ENCODE results near the gene PRDM2.

The PRDM2 gene

GRCh38 chr1:13769830-13770229, 69.8 kb downstream of the PRDM2 start:
- DNase-seq, result no peak

DNA sequence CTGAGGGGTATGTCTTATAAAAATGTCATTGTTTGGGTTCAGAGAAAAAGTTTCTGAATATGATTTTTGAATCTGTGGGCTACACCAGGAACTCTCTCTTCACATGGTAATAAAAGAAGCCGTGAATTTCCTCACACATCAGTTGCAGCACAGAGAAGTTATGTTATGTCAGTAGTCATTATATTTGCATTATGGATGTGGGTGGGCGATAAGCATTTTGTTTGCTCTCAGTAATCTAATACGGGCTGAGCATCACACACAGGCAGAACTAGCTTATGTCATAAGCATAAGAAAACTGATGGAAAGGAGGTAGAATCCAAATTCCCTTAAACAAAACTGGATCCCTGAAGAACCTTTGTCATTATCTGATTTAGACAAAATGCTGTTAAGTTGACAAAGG, 70.8 kb downstream of the PRDM2 start:
- DNase-seq, result no peak

DNA sequence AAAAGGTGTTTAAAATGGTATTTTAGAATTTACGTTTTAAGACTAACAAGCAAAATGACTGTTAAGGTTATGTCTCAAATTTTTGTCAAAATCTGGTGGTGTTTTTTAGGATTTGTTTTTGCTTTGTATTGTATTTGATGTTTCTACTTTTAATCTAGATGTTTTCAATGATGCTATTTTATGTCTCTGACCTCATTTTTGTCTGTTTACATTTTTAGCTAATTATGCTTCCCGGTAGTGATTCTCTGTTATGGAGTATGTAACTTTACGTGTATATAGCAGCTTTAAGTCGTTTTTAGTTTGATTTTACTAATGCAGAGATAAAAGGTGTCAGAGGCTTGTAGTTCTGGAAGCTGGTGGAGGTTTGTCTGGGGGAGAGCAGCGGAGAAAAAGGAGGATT, 71.8 kb downstream of the PRDM2 start:
- DNase-seq, result no peak

- no peak for DNase-seq
Observed at GRCh38 chr1:13772271-13772670, 72.3 kb downstream of the PRDM2 start.

DNA sequence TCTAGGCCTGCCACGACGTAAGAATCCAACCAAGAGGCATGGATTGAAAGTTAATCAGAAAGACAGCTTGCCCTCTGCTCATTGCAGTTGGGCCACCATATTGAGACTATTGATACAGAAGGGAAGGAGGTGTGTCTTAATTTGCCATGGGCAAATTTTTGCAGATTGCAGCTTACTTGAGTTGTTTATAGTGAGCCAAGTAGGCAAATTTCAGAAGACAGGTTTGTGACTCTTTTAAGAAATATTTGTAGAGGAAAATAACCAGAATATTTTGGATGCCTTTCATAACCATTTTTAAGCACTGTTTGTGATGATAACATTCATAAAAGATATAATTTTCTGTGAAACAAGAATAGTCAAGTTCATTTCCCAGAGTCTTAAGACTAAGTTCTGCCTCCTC, 74.1 kb downstream of the PRDM2 start:
- no peak for DNase-seq

DNA sequence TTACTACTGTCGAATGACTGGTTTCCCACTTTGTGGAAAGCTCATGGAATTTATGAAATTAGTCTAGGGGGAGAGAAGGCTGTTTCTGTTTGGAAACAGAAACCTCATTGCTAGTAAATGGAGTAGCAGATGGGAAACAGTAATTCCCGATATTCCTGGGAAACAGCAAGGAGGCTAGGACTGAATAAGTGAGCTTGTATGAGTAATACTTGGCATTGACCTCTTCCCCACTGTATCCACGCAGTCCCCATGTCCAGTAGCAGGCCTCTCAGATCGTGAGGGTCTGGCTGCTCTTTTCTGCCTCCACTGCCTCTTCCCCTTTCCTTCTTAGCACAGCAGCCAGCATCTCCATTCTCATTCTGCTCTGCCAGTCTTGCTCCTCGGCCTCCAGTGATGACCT, 75.5 kb downstream of the PRDM2 start:
- DNase-seq, result no peak

DNA sequence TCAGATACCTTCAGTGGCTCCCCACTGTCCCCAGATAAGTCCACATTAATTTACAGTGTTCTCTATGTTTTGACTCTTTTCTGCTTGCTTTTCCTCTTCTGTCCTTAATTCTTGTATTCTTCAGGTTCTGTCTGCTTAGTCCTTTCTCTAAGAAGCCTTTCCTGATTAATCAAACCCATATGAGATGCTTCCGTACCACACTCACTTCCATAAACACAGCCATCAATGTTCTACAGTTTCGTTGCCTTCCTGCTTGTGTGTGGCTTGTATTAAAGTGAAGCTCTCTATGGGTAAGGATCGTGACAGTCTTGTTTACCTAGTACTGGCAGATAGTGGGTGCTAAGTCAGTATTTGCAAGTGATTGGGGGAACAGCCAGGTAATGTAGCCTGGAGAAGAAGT, 75.9 kb downstream of the PRDM2 start:
- no peak for DNase-seq

- no peak for DNase-seq
Observed at GRCh38 chr1:13778431-13778830, 78.4 kb downstream of the PRDM2 start.

GRCh38 chr1:13779930-13780329, 79.9 kb downstream of the PRDM2 start:
- DNase-seq, result no peak

DNA sequence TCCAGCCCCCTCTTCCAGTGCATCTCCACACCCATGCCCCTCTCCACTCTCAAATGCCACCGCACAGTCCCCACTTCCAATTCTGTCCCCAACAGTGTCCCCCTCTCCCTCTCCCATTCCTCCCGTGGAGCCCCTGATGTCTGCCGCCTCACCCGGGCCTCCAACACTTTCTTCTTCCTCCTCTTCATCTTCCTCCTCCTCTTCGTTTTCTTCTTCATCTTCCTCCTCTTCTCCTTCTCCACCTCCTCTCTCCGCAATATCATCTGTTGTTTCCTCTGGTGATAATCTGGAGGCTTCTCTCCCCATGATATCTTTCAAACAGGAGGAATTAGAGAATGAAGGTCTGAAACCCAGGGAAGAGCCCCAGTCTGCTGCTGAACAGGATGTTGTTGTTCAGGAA, 80.8 kb downstream of the PRDM2 start:
- DNase-seq, result no peak

DNA sequence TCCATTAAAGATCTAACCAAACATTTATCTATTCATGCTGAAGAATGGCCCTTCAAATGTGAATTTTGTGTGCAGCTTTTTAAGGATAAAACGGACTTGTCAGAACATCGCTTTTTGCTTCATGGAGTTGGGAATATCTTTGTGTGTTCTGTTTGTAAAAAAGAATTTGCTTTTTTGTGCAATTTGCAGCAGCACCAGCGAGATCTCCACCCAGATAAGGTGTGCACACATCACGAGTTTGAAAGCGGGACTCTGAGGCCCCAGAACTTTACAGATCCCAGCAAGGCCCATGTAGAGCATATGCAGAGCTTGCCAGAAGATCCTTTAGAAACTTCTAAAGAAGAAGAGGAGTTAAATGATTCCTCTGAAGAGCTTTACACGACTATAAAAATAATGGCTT, 81.2 kb downstream of the PRDM2 start:
- DNase-seq, result no peak

- no peak for DNase-seq
Observed at GRCh38 chr1:13781907-13782633, 82.1 kb downstream of the PRDM2 start.

DNA sequence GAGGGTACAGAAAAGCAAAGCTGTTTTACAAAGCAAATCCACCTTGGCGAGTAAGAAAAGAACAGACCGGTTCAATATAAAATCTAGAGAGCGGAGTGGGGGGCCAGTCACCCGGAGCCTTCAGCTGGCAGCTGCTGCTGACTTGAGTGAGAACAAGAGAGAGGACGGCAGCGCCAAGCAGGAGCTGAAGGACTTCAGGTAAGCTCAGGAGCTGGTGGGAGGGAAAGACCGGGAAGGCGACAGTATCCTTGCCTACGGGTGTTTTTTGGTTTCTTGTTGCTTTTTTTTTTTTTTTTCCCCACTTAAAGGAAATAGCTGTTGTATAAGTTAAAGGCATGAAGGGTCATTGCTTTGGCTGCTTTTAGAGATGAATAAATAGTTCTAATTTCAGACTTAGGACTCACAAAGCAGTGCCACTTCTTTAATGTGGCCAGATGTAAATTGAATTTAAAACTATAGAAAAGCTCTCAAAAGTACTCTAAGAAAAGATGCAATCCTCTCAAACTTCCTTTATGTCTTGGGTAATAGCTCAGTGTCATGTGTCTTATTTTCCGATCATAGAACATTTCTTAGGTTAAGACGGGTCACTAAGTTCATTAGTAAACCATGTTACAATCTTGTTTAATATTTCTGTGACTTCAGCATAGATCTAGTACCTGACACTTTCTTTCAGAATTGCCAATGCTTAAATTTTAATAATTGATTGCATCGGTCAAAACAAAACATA, 82.8 kb downstream of the PRDM2 start:
- no peak for DNase-seq

DNA sequence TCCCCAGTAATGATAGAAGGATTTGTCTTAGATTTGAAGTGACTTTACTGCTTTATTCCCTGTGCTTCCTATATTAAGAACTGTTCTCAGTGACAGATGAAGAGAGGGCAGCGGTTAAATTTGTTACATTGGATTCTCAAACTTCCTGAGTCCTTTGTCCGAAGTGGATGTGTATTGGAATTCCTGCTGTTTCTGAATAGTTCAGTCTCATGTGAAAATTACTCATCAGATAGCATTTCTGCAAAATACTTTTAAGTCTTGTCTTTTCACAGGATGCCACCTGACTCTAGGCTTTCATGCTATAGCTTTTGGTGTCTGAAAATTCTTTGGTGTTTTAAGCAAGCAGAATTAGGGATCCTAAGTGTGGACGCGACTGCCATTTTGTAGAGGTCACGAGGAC, 83.6 kb downstream of the PRDM2 start:
- no peak for DNase-seq

GRCh38 chr1:13784971-13785370, 85.0 kb downstream of the PRDM2 start:
- no peak for DNase-seq

DNA sequence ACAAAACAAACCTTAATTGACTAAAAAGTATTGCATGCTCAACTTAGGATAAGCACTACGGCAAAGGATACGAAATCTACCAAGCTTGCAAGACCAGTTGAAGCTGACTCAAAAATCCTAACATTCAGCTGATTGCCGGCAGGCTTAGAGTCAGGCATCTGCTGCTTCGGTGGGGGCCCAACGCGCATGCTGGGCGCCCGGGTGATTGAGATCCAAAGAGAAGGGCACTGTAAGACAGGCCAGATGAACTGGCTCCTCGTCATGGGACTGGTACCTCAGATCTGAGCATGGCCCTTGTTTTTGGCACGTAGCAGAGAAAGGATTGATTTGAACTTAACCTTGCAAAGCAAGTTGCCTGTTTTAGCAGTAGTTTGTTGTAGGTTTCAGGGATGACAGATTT, 86.6 kb downstream of the PRDM2 start:
- DNase-seq, result no peak

DNA sequence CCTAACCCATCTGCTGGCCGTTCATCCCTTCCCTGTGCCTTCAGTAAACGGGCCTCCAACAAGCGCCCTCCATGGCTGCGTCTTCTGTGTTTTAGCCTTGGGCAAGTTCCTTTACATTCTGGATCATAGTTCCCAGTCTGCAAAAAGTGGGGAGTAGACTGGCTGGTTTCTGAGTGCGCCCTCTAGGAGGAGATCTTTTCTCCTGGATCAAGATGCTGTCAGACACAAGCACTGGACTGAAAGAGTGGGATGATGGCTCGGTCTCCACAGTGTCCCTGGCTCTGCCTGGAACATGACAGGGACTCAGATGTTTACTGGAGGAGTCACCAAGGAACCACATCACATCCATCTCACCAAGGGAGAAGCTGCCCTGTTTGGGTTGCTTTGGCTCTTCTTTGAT, 88.8 kb downstream of the PRDM2 start:
- no peak for DNase-seq

- DNase-seq, result no peak
Observed at GRCh38 chr1:13790290-13791030, 90.5 kb downstream of the PRDM2 start.

GRCh38 chr1:13792419-13792818, 92.4 kb downstream of the PRDM2 start:
- no peak for DNase-seq

- DNase-seq, result no peak
Observed at GRCh38 chr1:13793088-13793730, 93.2 kb downstream of the PRDM2 start.

GRCh38 chr1:13794231-13795187, 94.5 kb downstream of the PRDM2 start:
- no peak for DNase-seq

DNA sequence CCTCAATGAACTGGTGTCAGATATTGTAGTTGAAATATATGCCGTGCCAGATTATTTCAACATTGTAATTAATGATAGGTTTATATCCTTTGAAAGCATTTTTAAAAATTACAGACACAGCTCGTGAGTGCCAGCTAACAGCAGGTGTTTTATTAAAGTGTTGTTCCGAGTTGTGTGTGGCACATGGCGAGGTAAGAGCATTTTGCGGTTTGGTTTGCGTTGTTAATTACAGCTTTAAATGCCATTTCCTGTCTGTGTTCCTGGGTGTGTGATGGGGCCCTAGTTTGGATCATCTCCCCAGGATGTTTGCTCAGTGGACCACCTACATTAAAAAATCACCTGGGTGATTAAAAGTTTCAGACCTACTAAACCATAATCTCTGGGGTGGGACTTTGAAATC, 97.4 kb downstream of the PRDM2 start:
- no peak for DNase-seq
